H1 (cell line): ENCODE results near the gene SMIM5.

Source experiments
- CEBPB ChIP-seq: IDR thresholded peaks from 2 replicates; pipeline ENCODE4 v1.6.1; 2012; ENCODE audit warnings: low read depth, low read length
- CHD1 ChIP-seq: IDR thresholded peaks from 2 replicates; pipeline ENCODE4 v1.6.1; 2012; ENCODE audit warnings: low read depth, low read length, improper control_type of control experiment
- CHD2 ChIP-seq: IDR thresholded peaks from 2 replicates; pipeline ENCODE4 v1.6.1; 2012; ENCODE audit warnings: low read length, improper control_type of control experiment
- EZH2 ChIP-seq: fragments of 200-600 bp; sonication (generic); IDR thresholded peaks from 2 replicates; pipeline ENCODE4 v1.7.1; 2012; ENCODE audit warnings: low read depth, mild to moderate bottlenecking, moderate library complexity, low read length, inconsistent platforms; ENCODE audit not compliant: severe bottlenecking
- JUN ChIP-seq: IDR thresholded peaks from 2 replicates; pipeline ENCODE4 v1.6.1; 2011; ENCODE audit warnings: low read depth, mild to moderate bottlenecking, improper control_type of control experiment, low read length
- MAFK ChIP-seq: IDR thresholded peaks from 2 replicates; pipeline ENCODE4 v1.6.1; 2012; ENCODE audit warnings: low read depth, mild to moderate bottlenecking, improper control_type of control experiment, low read length
- POLR2A ChIP-seq, 2 experiments: IDR thresholded peaks; 1 replicate in 1 of 2; 2 replicates in 1 of 2; pipeline ENCODE4 v1.6.1; 2011; ENCODE audit warnings: low read depth in 2 of 2, low read length in 2 of 2, mild to moderate bottlenecking in 2 of 2; ENCODE audit errors: control extremely low read depth in 1 of 2
- RXRA ChIP-seq: IDR thresholded peaks from 2 replicates; pipeline ENCODE4 v1.6.1; 2011; ENCODE audit warnings: low read depth, mild to moderate bottlenecking, low read length, moderate library complexity; ENCODE audit not compliant: insufficient read depth
- SIN3A ChIP-seq, 2 experiments: IDR thresholded peaks in 1 of 2; conservative IDR thresholded peaks in 1 of 2; 2 replicates each; pipeline ENCODE4 v1.6.1; 2011 to 2012; ENCODE audit warnings: low read length in 2 of 2, improper control_type of control experiment in 1 of 2, low read depth in 1 of 2, mild to moderate bottlenecking in 1 of 2
- SP2 ChIP-seq: IDR thresholded peaks from 2 replicates; pipeline ENCODE4 v1.6.1; 2012; ENCODE audit warnings: mild to moderate bottlenecking, low read length, inconsistent platforms
- TBP ChIP-seq: IDR thresholded peaks from 2 replicates; pipeline ENCODE4 v1.6.1; 2011; ENCODE audit warnings: low read depth, low read length, improper control_type of control experiment
- TF ChIP-seq, protein P1 (sequence below), 3 experiments: IDR thresholded peaks; 1 replicate in 2 of 3; 2 replicates in 1 of 3; pipeline versions ENCODE4 v1.5.1 to v1.6.1; 2011; ENCODE audit warnings: low read length in 3 of 3, mild to moderate bottlenecking in 3 of 3, inconsistent platforms in 2 of 3, low read depth in 1 of 3, moderate library complexity in 1 of 3; ENCODE audit not compliant: insufficient read depth in 1 of 3; ENCODE audit errors: control extremely low read depth in 1 of 3

DNA sequence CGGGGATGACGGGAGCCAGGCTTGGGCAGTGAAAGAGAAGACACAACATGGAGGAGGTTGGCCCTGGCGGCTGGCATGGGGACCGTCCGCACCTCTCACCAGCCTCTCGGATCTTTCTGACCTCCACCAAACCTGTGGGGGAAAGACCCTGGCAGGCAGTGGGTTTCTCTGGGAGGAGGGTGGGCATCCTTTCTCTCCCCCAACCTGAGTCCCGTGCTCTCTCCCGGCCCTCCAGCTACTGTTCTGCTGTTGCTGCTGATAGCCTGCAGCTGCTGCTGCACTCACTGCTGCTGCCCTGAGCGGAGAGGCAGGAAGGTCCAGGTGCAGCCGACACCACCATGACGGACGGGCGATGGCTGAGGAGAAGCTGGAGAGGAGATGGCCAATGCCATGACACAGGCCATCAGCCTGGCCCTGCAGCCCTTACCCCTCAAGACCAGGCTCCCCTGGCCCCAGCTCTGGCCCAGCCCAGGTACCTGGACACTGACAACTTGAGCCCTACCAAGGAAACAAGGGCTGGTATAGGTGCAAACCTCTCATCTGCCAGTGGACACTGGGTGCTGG lies 7.4 kb downstream of the SMIM5 start:
- TF ChIP-seq EZH2 (no peak), POLR2A (IDR thresholded peaks at IDR 0.05; ENCODE audit: control extremely low read depth in 1 of 2, low read depth in 2 of 2, low read length in 2 of 2) (no peak), CHD2 (no peak), RXRA (no peak), SP2 (no peak), TBP (no peak), CHD1 (no peak), MAFK (no peak), CEBPB (no peak), SIN3A (conservative IDR thresholded peaks at IDR 0.05 in 1 of 2, IDR thresholded peaks at IDR 0.05 in 1 of 2; ENCODE audit: low read depth in 1 of 2, low read length in 2 of 2) (no peak), JUN (no peak)
- TF ChIP-seq, protein P1, sequence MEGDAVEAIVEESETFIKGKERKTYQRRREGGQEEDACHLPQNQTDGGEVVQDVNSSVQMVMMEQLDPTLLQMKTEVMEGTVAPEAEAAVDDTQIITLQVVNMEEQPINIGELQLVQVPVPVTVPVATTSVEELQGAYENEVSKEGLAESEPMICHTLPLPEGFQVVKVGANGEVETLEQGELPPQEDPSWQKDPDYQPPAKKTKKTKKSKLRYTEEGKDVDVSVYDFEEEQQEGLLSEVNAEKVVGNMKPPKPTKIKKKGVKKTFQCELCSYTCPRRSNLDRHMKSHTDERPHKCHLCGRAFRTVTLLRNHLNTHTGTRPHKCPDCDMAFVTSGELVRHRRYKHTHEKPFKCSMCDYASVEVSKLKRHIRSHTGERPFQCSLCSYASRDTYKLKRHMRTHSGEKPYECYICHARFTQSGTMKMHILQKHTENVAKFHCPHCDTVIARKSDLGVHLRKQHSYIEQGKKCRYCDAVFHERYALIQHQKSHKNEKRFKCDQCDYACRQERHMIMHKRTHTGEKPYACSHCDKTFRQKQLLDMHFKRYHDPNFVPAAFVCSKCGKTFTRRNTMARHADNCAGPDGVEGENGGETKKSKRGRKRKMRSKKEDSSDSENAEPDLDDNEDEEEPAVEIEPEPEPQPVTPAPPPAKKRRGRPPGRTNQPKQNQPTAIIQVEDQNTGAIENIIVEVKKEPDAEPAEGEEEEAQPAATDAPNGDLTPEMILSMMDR (IDR thresholded peaks at IDR 0.05; ENCODE audit: control extremely low read depth in 1 of 3, insufficient read depth in 1 of 3, low read depth in 1 of 3, low read length in 3 of 3), result no peak
